Ovary (tissue), 3 donors: ENCODE results near the gene COG5.

Experiments
- EP300 ChIP-seq: sonication (generic); formaldehyde crosslinking; IDR thresholded peaks from one replicate; pipeline ENCODE4 v1.6.1; 2017; ENCODE audit warnings: antibody characterized with exemption
- TF ChIP-seq, protein P1 (sequence below), 3 donors: fragments of 450-650 bp in 2 of 3; fragments of 200-600 bp in 1 of 3; IDR thresholded peaks; one replicate each; pipeline versions ENCODE4 v1.5.1 to v1.8.0; 2016 to 2022; ENCODE audit warnings: antibody characterized with exemption in 3 of 3, mild to moderate bottlenecking in 1 of 3
- donor health status: DM: no; HTN: no; CAD: no.

DNA sequence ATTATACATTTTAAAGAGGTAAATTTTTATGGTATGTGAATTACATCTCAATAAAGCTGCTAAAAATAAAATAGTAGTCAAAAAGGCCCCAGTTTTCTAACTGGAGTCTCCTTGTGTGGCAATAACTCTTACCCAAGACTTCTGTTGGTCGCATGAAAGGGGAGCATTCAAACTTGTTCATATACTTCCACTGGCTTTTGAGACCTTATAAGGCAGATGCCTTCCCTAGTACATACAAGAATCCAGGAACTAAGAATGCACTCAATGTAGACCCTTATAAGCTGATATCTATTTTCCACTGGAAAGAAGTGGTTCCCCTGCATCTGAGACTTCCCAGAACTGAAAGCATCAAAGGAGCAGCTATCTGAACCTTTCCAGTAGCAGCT is 29.3 kb upstream of the COG5 start:
- TF ChIP-seq, protein P1, sequence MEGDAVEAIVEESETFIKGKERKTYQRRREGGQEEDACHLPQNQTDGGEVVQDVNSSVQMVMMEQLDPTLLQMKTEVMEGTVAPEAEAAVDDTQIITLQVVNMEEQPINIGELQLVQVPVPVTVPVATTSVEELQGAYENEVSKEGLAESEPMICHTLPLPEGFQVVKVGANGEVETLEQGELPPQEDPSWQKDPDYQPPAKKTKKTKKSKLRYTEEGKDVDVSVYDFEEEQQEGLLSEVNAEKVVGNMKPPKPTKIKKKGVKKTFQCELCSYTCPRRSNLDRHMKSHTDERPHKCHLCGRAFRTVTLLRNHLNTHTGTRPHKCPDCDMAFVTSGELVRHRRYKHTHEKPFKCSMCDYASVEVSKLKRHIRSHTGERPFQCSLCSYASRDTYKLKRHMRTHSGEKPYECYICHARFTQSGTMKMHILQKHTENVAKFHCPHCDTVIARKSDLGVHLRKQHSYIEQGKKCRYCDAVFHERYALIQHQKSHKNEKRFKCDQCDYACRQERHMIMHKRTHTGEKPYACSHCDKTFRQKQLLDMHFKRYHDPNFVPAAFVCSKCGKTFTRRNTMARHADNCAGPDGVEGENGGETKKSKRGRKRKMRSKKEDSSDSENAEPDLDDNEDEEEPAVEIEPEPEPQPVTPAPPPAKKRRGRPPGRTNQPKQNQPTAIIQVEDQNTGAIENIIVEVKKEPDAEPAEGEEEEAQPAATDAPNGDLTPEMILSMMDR (IDR thresholded peaks at IDR 0.05): no peak
- TF ChIP-seq EP300: no peak
